ENCODE data around the gene TMEM237. TPM values are rescaled to one million over a fixed set of nuclear protein-coding genes. Genes with fewer than 3 reads are reported as not detected.
A peak's percentile ranks its signal among the peaks of the same experiment; 100 is the strongest.

Gene TMEM237
- total RNA-seq, 6 donors from 2014 or later, result 8.2 to 17.0 (median 13.9) TPM

DNA sequence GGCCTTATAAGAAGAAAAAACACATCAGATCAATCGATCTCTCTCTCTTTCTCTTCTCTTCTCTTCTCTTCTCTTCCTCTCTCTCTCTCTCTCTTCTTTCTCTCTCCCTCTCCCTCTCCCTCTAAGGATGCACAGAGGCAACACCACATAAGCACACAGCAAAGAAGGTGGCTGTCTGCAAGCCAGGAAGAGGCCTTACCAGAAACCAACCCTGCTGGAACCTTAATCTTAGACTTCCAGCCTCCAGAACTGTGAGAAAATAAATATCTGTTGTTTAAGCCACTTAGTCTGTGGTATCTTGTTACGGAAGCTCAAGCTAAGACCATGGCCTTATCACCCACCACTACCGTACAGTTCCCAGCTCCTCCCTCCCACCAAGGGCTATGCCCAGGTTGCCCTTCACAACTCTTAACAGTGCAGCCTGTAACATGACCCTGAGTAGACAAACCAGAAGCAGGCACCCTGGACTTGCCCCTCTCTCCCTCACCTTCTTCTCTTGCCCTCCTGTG lies 25.2 kb upstream of the TMEM237 start:
- Histone ChIP-seq H3K36me3 (no peaks in the 10 kb centered on the region), H3K4me1 (no peaks in the 10 kb centered on the region), H3K9me3 (no peaks in the 10 kb centered on the region), H3K27me3 (no peaks in the 10 kb centered on the region), H3K4me3 (no peak overlapping the region), H3K27ac (no peak overlapping the region)
- TF ChIP-seq POLR2A (IDR thresholded peaks at IDR 0.05), result no peak
- no peak for TF ChIP-seq EP300 (IDR thresholded peaks at IDR 0.05)
- no peak for TF ChIP-seq CTCF (IDR thresholded peaks at IDR 0.05)
- no peak for TF ChIP-seq POLR2AphosphoS5 (IDR thresholded peaks at IDR 0.05)
- 64 to 65% methylated on average over 3 of the region's 3 CpGs for WGBS, 2 donors
- ATAC-seq (ENCODE audit: low FRiP score in 2 of 2) (peak in 1 of 2 donors; percentile 49), DNase-seq (no peak)

GRCh38 chr2:201664334-201664733 lies 21.0 kb upstream of the TMEM237 start:
- no peaks in the 10 kb centered on the region for H3K27me3 ChIP-seq
- no peaks in the 10 kb centered on the region for H3K9me3 ChIP-seq
- DNase-seq (no peak), ATAC-seq (ENCODE audit: low FRiP score in 2 of 2) (no peak)
- no peaks in the 10 kb centered on the region for H3K4me1 ChIP-seq
- WGBS, 2 donors, result 75 to 80% methylated on average over 8 of the region's 8 CpGs
- no peak overlapping the region for H3K4me3 ChIP-seq
- no peak overlapping the region for H3K27ac ChIP-seq
- no peak for TF ChIP-seq EP300 (IDR thresholded peaks at IDR 0.05)
- TF ChIP-seq POLR2AphosphoS5 (IDR thresholded peaks at IDR 0.05), result no peak
- TF ChIP-seq POLR2A (IDR thresholded peaks at IDR 0.05), result no peak
- TF ChIP-seq CTCF (IDR thresholded peaks at IDR 0.05), result no peak
- H3K36me3 ChIP-seq, result no peaks in the 10 kb centered on the region

DNA sequence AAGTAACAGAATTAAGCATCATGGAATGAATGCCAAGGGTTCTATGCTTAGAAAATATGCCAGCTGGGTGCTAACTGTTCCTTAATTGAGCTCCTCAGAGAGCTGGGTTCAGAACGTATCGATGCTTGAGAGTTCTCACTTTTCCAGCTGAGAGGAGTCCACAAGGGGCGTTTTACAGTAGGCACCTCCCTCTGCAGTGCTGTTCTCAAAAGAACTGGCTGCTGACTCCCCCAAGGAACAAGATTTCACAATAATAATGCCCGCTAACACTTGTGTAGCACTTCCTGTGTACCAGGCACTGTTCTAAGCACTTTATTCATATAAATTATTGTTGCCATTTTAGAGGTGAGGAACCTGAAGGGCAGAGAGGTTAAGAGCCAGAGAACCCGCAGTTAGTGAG lies 18.1 kb upstream of the TMEM237 start:
- WGBS, 2 donors, result 34 to 36% methylated on average over 5 of the region's 5 CpGs
- TF ChIP-seq EP300 (IDR thresholded peaks at IDR 0.05) (no peak), CTCF (IDR thresholded peaks at IDR 0.05) (no peak), POLR2A (IDR thresholded peaks at IDR 0.05) (no peak), POLR2AphosphoS5 (IDR thresholded peaks at IDR 0.05) (no peak)
- H3K4me3 ChIP-seq, result no peak overlapping the region
- H3K27me3 ChIP-seq, result no peaks in the 10 kb centered on the region
- ATAC-seq (ENCODE audit: low FRiP score in 2 of 2), result no peak
- H3K9me3 ChIP-seq, result no peaks in the 10 kb centered on the region
- no peaks in the 10 kb centered on the region for H3K36me3 ChIP-seq
- no peak for DNase-seq
- H3K27ac ChIP-seq, result no peak overlapping the region
- H3K4me1 ChIP-seq, result no peaks in the 10 kb centered on the region

DNA sequence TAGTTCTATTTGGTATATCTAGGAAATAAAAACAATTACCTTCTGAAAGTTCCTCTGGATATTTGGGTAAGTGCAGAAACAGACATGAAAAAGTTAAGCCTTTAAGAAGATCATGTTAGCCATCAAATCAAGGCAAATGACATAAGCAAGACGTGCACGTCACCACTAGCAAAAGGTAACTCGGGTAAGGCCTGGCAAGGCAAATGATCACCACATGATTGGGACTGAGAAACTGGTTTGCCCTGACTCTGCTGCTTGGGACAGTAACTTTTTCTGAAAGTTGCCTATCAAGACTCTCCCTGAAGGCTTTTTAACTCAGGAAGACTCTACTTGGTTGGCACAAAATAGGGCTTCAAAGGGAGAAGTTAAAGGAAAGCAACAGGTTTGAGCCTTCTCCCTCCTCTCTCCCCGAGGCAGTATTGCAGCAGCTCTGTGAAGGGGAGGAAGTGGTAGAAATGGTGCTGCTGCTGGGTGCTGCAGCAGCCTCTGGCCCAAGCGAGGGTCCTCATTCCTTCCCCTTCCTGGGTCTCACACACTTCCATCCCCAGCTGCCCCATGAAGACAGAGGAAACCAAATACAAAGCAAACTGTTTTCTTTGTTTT lies 17.1 kb upstream of the TMEM237 start:
- H3K4me1 ChIP-seq, result no peaks in the 10 kb centered on the region
- ATAC-seq (ENCODE audit: low FRiP score in 2 of 2), result no peak
- H3K27ac ChIP-seq, result no peak overlapping the region
- 67 to 78% methylated on average over 5 of the region's 5 CpGs for WGBS, 2 donors
- no peaks in the 10 kb centered on the region for H3K27me3 ChIP-seq
- no peak for TF ChIP-seq POLR2A (IDR thresholded peaks at IDR 0.05)
- no peak for TF ChIP-seq CTCF (IDR thresholded peaks at IDR 0.05)
- no peak for TF ChIP-seq EP300 (IDR thresholded peaks at IDR 0.05)
- no peak for TF ChIP-seq POLR2AphosphoS5 (IDR thresholded peaks at IDR 0.05)
- H3K36me3 ChIP-seq, result no peaks in the 10 kb centered on the region
- no peaks in the 10 kb centered on the region for H3K9me3 ChIP-seq
- H3K4me3 ChIP-seq, result no peak overlapping the region
- no peak for DNase-seq

DNA sequence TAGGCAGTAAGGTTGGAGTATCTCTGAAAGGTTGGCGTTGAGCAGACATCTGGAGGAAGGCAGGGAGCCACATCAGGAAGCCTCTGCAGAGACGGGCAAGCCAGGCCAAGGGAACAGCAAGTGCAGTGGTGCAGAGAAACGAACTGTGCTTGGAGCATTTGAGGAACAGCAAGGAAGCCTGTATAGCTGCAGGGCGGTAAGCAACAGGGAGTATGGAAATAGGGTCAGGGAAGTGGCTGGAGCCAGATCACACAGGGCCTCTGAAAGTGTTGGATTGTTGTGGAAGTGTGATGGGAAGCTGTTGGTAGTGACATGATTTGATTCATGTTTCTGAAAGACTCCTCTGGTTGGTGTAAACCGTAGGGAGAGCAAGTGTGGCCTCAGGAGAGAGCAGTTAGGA lies 13.4 kb upstream of the TMEM237 start:
- Histone ChIP-seq H3K9me3 (no peaks in the 10 kb centered on the region), H3K4me3 (no peak overlapping the region), H3K36me3 (no peaks in the 10 kb centered on the region), H3K27ac (no peak overlapping the region), H3K4me1 (no peaks in the 10 kb centered on the region), H3K27me3 (no peaks in the 10 kb centered on the region)
- no peak for DNase-seq
- TF ChIP-seq POLR2A (IDR thresholded peaks at IDR 0.05) (no peak), EP300 (IDR thresholded peaks at IDR 0.05) (no peak), CTCF (IDR thresholded peaks at IDR 0.05) (no peak), POLR2AphosphoS5 (IDR thresholded peaks at IDR 0.05) (no peak)
- ATAC-seq (ENCODE audit: low FRiP score in 2 of 2), result no peak
- 78 to 88% methylated on average over 5 of the region's 5 CpGs for WGBS, 2 donors
